ENCODE data around the gene PTTG1IP2.

- TF ChIP-seq CTCF (conservative IDR thresholded peaks at IDR 0.05; ENCODE audit: low read depth in 2 of 2) (no peak), JUNB (IDR thresholded peaks at IDR 0.05; ENCODE audit: unreplicated experiment) (no peak), POLR2AphosphoS5 (IDR thresholded peaks at IDR 0.05; ENCODE audit: low read depth) (no peak), EZH2 (IDR thresholded peaks at IDR 0.05; ENCODE audit: low read depth, unreplicated experiment) (no peak), EZH2phosphoT487 (IDR thresholded peaks at IDR 0.05; ENCODE audit: unreplicated experiment) (no peak), NANOG (IDR thresholded peaks at IDR 0.05; ENCODE audit: borderline replicate concordance) (no peak), ZNF331 (CRISPR knock-in tag; IDR thresholded peaks at IDR 0.05; ENCODE audit: low read depth) (no peak), REST (IDR thresholded peaks at IDR 0.05; ENCODE audit: unreplicated experiment) (no peak)
These were observed 8.2 kb upstream of the PTTG1IP2 start for GRCh38 chr7:90461219-90461618.

Measured in GM23338 (cell line).